Endothelial cell of umbilical vein (primary cell): Measurements from ENCODE around the gene CARD11.

Experiments
- POLR2A ChIP-seq: IDR thresholded peaks from 2 replicates; pipeline ENCODE4 v1.6.1; 2012; ENCODE audit warnings: low read depth, mild to moderate bottlenecking, control low read depth, low read length
- TF ChIP-seq, protein P1 (sequence below), 2 donors: IDR thresholded peaks; 1 replicate in 1 of 2; 2 replicates in 1 of 2; pipeline ENCODE4 v1.5.1; 2011; ENCODE audit warnings: low read length in 2 of 2, mild to moderate bottlenecking in 2 of 2, moderate library complexity in 2 of 2, control low read depth in 1 of 2, inconsistent platforms in 1 of 2, low read depth in 1 of 2; ENCODE audit not compliant: insufficient read depth in 1 of 2; ENCODE audit errors: extremely low read depth in 1 of 2

DNA sequence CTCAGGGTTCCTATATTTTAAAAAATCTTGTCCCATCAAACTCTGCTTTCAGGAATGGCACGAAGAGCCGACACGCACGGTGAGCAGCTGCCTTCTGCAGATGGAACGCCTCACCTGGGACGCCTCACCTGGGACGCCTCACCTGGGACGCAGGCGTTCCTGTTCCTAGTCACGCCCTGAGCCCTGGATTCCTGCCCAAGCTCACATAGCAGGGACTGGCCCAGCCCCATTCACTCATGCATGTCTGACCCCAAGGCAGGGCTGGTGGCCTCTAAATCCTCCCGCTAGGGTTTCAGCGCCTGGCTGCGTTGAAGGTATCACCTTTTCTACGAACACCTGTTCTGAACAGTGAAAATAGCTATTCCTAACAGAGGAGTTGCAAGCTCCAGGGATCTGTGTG is 49.8 kb downstream of the CARD11 start:
- no peak for TF ChIP-seq POLR2A
- TF ChIP-seq, protein P1, sequence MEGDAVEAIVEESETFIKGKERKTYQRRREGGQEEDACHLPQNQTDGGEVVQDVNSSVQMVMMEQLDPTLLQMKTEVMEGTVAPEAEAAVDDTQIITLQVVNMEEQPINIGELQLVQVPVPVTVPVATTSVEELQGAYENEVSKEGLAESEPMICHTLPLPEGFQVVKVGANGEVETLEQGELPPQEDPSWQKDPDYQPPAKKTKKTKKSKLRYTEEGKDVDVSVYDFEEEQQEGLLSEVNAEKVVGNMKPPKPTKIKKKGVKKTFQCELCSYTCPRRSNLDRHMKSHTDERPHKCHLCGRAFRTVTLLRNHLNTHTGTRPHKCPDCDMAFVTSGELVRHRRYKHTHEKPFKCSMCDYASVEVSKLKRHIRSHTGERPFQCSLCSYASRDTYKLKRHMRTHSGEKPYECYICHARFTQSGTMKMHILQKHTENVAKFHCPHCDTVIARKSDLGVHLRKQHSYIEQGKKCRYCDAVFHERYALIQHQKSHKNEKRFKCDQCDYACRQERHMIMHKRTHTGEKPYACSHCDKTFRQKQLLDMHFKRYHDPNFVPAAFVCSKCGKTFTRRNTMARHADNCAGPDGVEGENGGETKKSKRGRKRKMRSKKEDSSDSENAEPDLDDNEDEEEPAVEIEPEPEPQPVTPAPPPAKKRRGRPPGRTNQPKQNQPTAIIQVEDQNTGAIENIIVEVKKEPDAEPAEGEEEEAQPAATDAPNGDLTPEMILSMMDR (IDR thresholded peaks at IDR 0.05; ENCODE audit: extremely low read depth in 1 of 2, insufficient read depth in 1 of 2, low read depth in 1 of 2, low read length in 2 of 2) = no peak
